ENCODE measurements around the gene ZNF33A.
"Not testable (repeated sequence)": the region's sequence is repeated elsewhere in the genome, so short reads cannot be mapped to it uniquely, and the experiment has no call there.

The ZNF33A gene

DNA sequence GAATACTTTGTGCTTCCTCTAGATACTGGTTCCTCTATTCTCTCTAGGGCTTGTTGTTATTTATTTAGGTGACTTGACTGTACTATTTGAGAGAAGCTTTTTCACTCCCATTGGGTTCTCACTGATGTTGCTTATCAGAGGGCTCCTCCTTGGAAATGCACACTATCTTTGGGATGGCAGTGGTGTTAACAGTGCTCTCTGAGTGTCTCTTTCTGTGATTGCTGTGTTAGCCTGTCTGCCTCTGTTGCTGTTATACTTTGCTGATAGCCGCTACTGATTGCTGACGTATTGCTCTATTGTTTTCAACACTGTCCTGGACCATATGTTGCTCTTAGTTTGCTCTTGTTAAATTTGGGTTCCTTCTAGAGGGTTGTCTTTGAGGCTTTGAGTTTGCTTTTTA lies 34.7 kb downstream of the ZNF33A start:
- DNase-seq (ENCODE audit: low read depth in 2 of 2), result no peak

- no peak for DNase-seq (ENCODE audit: low read depth in 2 of 2)
These were observed 37.2 kb downstream of the ZNF33A start for GRCh38 chr10:38047666-38048065.

DNA sequence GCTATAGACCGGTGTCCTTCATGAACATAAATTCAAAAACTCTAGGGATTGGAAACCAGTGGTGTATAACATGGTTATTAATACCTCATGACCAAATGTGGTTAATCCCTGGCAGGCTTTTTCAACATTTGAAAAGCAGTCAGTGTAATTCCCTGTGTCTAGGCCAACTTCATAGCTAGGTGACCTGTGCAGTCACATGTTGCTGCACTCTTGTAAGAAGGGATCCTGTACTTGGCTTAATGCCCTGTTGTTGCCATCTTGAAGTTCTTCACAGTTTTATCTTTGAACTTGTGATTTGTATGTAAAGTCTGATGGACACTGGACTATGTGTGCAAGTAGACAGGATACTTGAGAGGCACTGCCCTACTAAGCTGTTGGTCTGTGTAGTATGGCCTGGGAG lies 39.7 kb downstream of the ZNF33A start:
- DNase-seq (ENCODE audit: low read depth in 2 of 2), result no peak

DNA sequence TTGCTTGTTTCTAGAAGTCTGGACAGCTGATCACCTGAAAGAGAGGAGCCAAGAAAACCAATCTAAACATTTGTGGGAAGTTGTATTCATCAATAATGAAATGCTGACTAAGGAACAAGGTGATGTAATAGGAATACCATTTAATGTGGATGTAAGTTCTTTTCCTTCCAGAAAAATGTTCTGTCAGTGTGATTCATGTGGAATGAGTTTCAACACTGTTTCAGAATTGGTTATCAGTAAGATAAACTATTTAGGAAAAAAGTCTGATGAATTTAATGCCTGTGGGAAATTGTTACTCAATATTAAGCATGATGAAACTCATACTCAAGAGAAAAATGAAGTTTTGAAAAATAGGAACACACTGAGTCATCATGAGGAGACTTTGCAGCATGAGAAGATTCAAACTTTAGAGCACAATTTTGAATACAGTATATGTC lies 43.9 kb downstream of the ZNF33A start:
- DNase-seq (ENCODE audit: low read depth in 2 of 2), result no peak

DNA sequence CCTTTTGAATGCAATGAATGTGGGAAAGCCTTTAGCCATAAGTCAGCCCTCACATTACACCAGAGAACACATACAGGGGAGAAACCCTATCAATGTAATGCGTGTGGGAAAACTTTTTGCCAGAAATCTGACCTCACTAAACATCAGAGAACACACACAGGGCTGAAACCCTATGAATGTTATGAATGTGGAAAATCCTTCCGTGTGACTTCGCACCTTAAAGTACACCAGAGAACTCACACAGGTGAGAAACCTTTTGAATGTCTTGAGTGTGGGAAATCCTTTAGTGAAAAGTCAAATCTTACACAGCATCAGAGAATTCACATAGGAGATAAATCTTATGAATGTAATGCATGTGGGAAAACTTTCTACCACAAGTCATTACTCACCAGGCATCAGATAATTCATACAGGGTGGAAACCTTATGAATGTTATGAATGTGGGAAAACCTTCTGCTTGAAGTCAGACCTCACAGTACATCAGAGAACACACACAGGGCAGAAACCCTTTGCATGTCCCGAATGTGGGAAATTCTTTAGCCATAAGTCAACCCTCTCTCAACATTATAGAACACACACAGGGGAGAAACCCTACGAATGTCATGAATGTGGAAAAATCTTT lies 44.9 kb downstream of the ZNF33A start:
- DNase-seq (ENCODE audit: low read depth in 2 of 2), result not testable (repeated sequence)

- DNase-seq (ENCODE audit: low read depth in 2 of 2), result not testable (repeated sequence)
These were observed 59.2 kb downstream of the ZNF33A start for GRCh38 chr10:38069663-38070062.

DNA sequence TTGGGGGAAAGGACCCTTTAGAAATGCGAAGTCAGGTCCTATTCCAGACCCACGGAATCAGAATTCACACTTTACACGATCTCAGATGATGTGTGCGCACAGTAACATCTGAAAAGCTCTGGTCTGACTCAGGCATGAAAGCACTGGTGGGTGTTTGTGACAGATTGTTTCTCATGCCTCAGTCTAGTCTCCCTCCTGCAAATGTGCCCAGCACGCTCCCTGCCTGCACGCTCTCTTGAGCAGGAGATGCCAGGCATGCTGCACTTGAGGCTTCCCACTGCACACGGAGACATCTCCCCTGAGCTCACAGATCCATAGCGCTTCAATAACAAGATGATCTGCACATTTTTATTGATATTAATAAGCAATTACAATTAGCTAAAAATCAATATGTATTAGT lies 60.0 kb downstream of the ZNF33A start:
- no peak for DNase-seq (ENCODE audit: low read depth in 2 of 2)

DNA sequence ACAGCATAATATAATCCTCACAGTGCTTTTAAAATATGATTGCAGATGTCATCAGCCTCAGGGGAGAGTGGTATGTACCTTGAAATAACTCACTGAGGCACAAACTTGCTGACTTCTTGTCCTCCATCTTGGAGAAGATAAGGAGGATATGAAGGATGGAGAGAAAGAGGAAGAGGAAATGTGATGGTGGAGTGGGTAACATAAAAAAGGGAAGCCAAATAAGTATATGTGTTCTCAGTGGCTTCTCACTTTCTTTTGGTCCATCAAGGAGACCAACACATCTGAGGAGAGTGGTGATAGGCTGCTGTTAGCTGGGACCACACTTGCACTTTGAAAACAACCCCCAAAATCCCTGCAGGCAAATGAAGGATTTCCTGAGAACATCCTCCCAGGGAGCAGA lies 62.1 kb downstream of the ZNF33A start:
- DNase-seq (ENCODE audit: low read depth in 2 of 2), result no peak

DNA sequence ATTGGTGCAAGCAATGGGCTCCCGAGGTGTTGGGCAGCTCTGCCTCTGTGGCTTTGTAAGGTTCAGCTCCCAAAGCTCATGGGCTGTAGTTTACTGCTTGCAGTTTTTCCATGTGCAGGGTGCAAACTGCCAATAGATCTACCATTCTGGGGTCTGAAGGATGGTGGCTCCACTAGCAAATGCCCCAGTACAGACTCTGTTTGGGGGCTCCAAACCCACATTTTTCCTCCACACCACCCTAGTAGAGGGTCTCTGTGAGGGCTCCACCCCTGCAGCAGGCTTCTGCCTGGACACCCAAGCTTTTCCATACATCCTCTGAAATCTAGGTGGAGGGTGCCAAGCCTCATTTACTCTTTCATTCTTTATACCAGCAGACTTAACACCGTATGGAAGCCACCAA lies 66.2 kb downstream of the ZNF33A start:
- no peak for DNase-seq (ENCODE audit: low read depth in 2 of 2)

DNA sequence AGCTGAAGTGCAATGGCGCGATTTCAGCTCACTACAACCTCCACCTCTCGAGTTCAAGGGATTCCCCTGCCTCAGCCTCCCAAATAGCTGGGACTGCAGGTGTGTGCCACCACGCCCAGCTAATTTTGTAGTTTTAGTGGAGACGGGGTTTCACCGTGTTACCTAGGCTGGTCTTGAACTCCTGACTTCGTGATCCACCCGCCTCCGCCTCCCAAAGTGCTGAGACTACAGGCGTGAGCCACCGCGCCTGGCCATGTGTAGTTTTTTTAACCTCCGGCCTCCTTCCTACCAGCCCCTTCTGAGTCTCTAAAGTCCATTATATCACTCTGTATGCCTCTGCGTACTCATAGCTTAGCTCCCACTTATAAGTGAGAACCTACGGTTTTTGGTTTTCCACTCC lies 82.8 kb downstream of the ZNF33A start:
- not testable (repeated sequence) for DNase-seq (ENCODE audit: low read depth in 2 of 2)

- DNase-seq (ENCODE audit: low read depth in 2 of 2), result no peak
These were observed 83.3 kb downstream of the ZNF33A start for GRCh38 chr10:38093816-38094157.

- DNase-seq (ENCODE audit: low read depth in 2 of 2), result peak; percentile 75 to 81
These were observed 83.9 kb downstream of the ZNF33A start, which contains the start of gene ZNF37A for GRCh38 chr10:38094158-38094926. TSS of gene ZNF37A (plus strand) at chr10:38094337. CDS start at chr10:38096618, 2,281 bp downstream.

GRCh38 chr10:38094927-38095574 lies 84.6 kb downstream of the ZNF33A start:
- DNase-seq (ENCODE audit: low read depth in 2 of 2), result no peak

GRCh38 chr10:38102880-38103279 lies 92.4 kb downstream of the ZNF33A start:
- DNase-seq (ENCODE audit: low read depth in 2 of 2), result no peak

DNA sequence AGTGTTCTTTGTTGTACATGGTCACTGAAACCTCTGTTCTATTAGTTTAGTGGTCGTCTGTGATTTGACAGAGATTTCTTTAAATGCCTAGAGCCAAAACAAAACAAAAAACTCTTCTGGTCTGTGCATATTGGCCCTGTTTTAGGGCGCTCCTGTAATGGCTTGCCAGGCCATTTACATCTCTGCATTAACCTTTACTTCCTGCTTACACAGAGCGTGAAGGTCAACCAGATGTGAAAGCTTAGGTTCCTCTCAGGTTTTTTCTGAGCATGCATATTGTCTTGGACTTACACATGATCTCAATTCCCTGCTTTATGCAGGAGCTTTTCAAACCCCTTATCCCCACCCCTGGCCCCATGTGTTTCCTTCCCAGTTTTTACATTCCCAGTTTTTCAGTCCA lies 93.3 kb downstream of the ZNF33A start:
- no peak for DNase-seq (ENCODE audit: low read depth in 2 of 2)

DNA sequence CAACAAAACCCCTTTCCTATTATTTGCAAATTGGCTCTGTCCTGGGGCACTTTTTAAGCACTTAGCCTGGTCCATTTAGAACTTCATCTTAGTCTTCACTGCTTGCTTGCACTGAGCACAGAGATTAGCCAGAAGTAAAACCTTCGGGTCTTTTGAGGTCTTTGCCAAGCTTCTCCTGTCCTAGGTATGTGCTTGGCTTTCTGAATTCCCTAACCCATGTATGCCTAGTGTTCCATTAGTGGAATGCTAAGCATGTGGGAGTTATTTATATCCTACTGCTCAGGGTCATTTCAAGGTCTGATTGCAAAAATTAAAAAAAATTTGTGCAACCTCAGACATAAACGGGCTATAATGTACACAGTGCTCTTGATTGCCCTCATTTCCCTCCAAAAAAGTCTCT lies 101.7 kb downstream of the ZNF33A start:
- DNase-seq (ENCODE audit: low read depth in 2 of 2), result no peak
